Activated gamma-delta T cell (primary cell): ENCODE data around the gene JADE1.

ENCODE experiments used
- DNase-seq: peaks from one replicate; lab custom pipeline; 2025; lab: John Stamatoyannopoulos, UW

The JADE1 gene

GRCh38 chr4:128876200-128876599, 66.7 kb downstream of the JADE1 start:
- no peak for DNase-seq

- no peak for DNase-seq
Observed at GRCh38 chr4:128877934-128878333, 68.4 kb downstream of the JADE1 start.

GRCh38 chr4:128879283-128879682, 69.8 kb downstream of the JADE1 start:
- DNase-seq, result no peak

- no peak for DNase-seq
Observed at GRCh38 chr4:128879971-128880370, 70.5 kb downstream of the JADE1 start.

GRCh38 chr4:128880662-128881061, 71.2 kb downstream of the JADE1 start:
- no peak for DNase-seq

- no peak for DNase-seq
Observed at GRCh38 chr4:128904821-128905220, 95.3 kb downstream of the JADE1 start.

GRCh38 chr4:128906581-128906980, 97.1 kb downstream of the JADE1 start:
- no peak for DNase-seq

- no peak for DNase-seq
Observed at GRCh38 chr4:128907981-128908380, 98.5 kb downstream of the JADE1 start.

GRCh38 chr4:128908735-128909134, 99.2 kb downstream of the JADE1 start:
- no peak for DNase-seq

GRCh38 chr4:128913228-128913627, 103.7 kb downstream of the JADE1 start:
- no peak for DNase-seq

GRCh38 chr4:128915544-128915943, 106.0 kb downstream of the JADE1 start:
- no peak for DNase-seq

- DNase-seq, result no peak
Observed at GRCh38 chr4:128916832-128917231, 107.3 kb downstream of the JADE1 start.

- no peak for DNase-seq
Observed at GRCh38 chr4:128917781-128918180, 108.3 kb downstream of the JADE1 start.

- DNase-seq, result no peak
Observed at GRCh38 chr4:128921954-128922353, 112.5 kb downstream of the JADE1 start.
